HepG2 (cell line): Measurements from ENCODE around the gene HSF4. TPM values are rescaled to one million over a fixed set of nuclear protein-coding genes. Genes with fewer than 3 reads are reported as not detected.

ENCODE experiments used
- CHD4 ChIP-seq: fragments of 200-600 bp; sonication (generic); IDR thresholded peaks from 2 replicates; pipeline ENCODE4 v1.7.0; 2017; ENCODE audit warnings: mild to moderate bottlenecking, low read length, borderline replicate concordance
- FOXA1 ChIP-seq, 2 experiments: fragments of 450-650 bp in 1 of 2; sonication (generic) in 1 of 2; formaldehyde crosslinking in 1 of 2; IDR thresholded peaks; 2 replicates each; pipeline versions ENCODE4 v1.4.0 to v1.6.1; 2016 to 2020; ENCODE audit warnings: missing genetic modification reagents in 1 of 2
- GABPA ChIP-seq, 2 experiments: IDR thresholded peaks; 2 replicates each; pipeline ENCODE4 v1.6.1; 2011 to 2016; ENCODE audit warnings: low read depth in 2 of 2, low read length in 1 of 2, missing biosample characterization in 1 of 2, missing genetic modification characterization in 1 of 2
- GABPB1 ChIP-seq: IDR thresholded peaks from 2 replicates; pipeline ENCODE4 v1.6.1; 2016; ENCODE audit warnings: mild to moderate bottlenecking, missing genetic modification reagents, moderate library complexity, missing compliant biosample characterization
- KDM5A ChIP-seq: fragments of 200-600 bp; sonication (generic); IDR thresholded peaks from 2 replicates; pipeline ENCODE4 v1.7.0; 2018; ENCODE audit warnings: antibody characterized with exemption, mild to moderate bottlenecking, low read length, borderline replicate concordance
- KMT2A ChIP-seq: sonication (generic); formaldehyde crosslinking; IDR thresholded peaks from 2 replicates; pipeline ENCODE4 v1.4.0; 2020; ENCODE audit warnings: missing genetic modification reagents
- MED1 ChIP-seq: sonication (generic); formaldehyde crosslinking; IDR thresholded peaks from 2 replicates; pipeline ENCODE4 v1.4.0; 2020; ENCODE audit warnings: missing genetic modification reagents
- MTF1 ChIP-seq: sonication (generic); formaldehyde crosslinking; IDR thresholded peaks from 2 replicates; pipeline ENCODE4 v1.5.0; 2020; ENCODE audit warnings: missing genetic modification reagents
- RFXAP ChIP-seq: sonication (generic); formaldehyde crosslinking; IDR thresholded peaks from 2 replicates; pipeline ENCODE4 v1.4.0; 2020; ENCODE audit warnings: missing genetic modification reagents, borderline replicate concordance
- RXRB ChIP-seq: IDR thresholded peaks from 2 replicates; pipeline ENCODE4 v1.6.1; 2016; ENCODE audit warnings: borderline replicate concordance, missing genetic modification reagents, missing compliant biosample characterization
- SMC3 ChIP-seq: IDR thresholded peaks from 2 replicates; pipeline ENCODE4 v1.6.1; 2011; ENCODE audit warnings: low read length, improper control_type of control experiment
- ZFX ChIP-seq: sonication (generic); formaldehyde crosslinking; IDR thresholded peaks from 2 replicates; pipeline ENCODE4 v1.4.0; 2020; ENCODE audit warnings: mild to moderate bottlenecking, low read depth, missing genetic modification reagents, moderate library complexity
- ZIK1 ChIP-seq: sonication (generic); formaldehyde crosslinking; IDR thresholded peaks from 2 replicates; pipeline ENCODE4 v1.5.0; 2020; ENCODE audit warnings: mild to moderate bottlenecking, low read depth, missing genetic modification reagents, borderline replicate concordance
- ZNF234 ChIP-seq: sonication (generic); formaldehyde crosslinking; conservative IDR thresholded peaks from 2 replicates; pipeline ENCODE4 v1.5.1; 2020; ENCODE audit warnings: mild to moderate bottlenecking, missing genetic modification reagents
- ZNF263 ChIP-seq: sonication (generic); formaldehyde crosslinking; IDR thresholded peaks from 2 replicates; pipeline ENCODE4 v1.4.0; 2020; ENCODE audit warnings: missing genetic modification reagents
- ZNF275 ChIP-seq: sonication (generic); formaldehyde crosslinking; IDR thresholded peaks from 2 replicates; pipeline ENCODE4 v1.8.0; 2022; ENCODE audit warnings: missing genetic modification reagents, mild to moderate bottlenecking, inconsistent platforms, borderline replicate concordance
- ZNF281 ChIP-seq: sonication (generic); formaldehyde crosslinking; IDR thresholded peaks from 2 replicates; pipeline ENCODE4 v1.4.0; 2020; ENCODE audit warnings: missing genetic modification reagents, borderline replicate concordance
- ZNF558 ChIP-seq: sonication (generic); formaldehyde crosslinking; IDR thresholded peaks from 2 replicates; pipeline ENCODE4 v1.9.0; 2022; ENCODE audit warnings: mild to moderate bottlenecking, missing genetic modification reagents, borderline replicate concordance
- ZNF720 ChIP-seq: sonication (generic); formaldehyde crosslinking; IDR thresholded peaks from 2 replicates; pipeline ENCODE4 v1.4.0; 2020; ENCODE audit warnings: missing genetic modification reagents
- ZNF800 ChIP-seq: sonication (generic); formaldehyde crosslinking; IDR thresholded peaks from 2 replicates; pipeline ENCODE4 v1.4.0; 2020; ENCODE audit warnings: missing genetic modification reagents
- ZNF816 ChIP-seq: sonication (generic); formaldehyde crosslinking; IDR thresholded peaks from 2 replicates; pipeline ENCODE4 v1.8.0; 2022; ENCODE audit warnings: missing genetic modification reagents, mild to moderate bottlenecking, borderline replicate concordance
- ZZZ3 ChIP-seq: sonication (generic); formaldehyde crosslinking; IDR thresholded peaks from 2 replicates; pipeline ENCODE4 v1.4.0; 2020; ENCODE audit warnings: missing genetic modification reagents, mild to moderate bottlenecking, borderline replicate concordance
- polyA plus RNA-seq, 8 experiments: library from polyadenylated mRNA; depleted of rRNA in 3 of 8; stranded (reverse) in 7 of 8; unstranded in 1 of 8; fragments of >200 nt; fragmentation: Illumina TruSeq in 4 of 8; extraction: Trizol in 4 of 8; gene quantifications; 2 replicates each; pipeline versions ENCODE4 v1.2.1 to v1.2.3, GENCODE V29; 2011 to 2016; ENCODE audit warnings: low read depth in 4 of 8, missing spikeins in 1 of 8, mixed read lengths in 1 of 8; ENCODE audit not compliant: insufficient read depth in 1 of 8
- total RNA-seq, 5 experiments: library from RNA; depleted of rRNA; stranded (reverse); fragments of >200 nt; fragmentation: Illumina TruSeq; extraction: Trizol; gene quantifications; 2 replicates each; pipeline ENCODE4 v1.2.3, GENCODE V29; 2016; ENCODE audit warnings: low read depth in 1 of 5

HSF4 gene
- total and polyA plus RNA-seq, 2 of the 13 experiments (the other 11 are each of a cell fraction or from before 2014, with no cell fraction given) = 3.5 to 16.9 TPM

- TF ChIP-seq RFXAP (CRISPR knock-in tag) (no peak), ZIK1 (CRISPR knock-in tag) (no peak), ZNF281 (CRISPR knock-in tag) (no peak), KMT2A (CRISPR knock-in tag) (no peak), ZNF275 (CRISPR knock-in tag) (no peak), RXRB (CRISPR knock-in tag) (no peak; the same call in 1 of the 2 replicates), GABPB1 (CRISPR knock-in tag) (no peak), SMC3 (no peak), FOXA1 (IDR thresholded peaks at IDR 0.05) (no peak), FOXA1 (CRISPR knock-in tag; IDR thresholded peaks at IDR 0.05) (peak; percentile 36; the same call in 1 of the 2 replicates), GABPA (IDR thresholded peaks at IDR 0.05; ENCODE audit: low read depth, low read length) (no peak), GABPA (CRISPR knock-in tag; IDR thresholded peaks at IDR 0.05; ENCODE audit: low read depth) (no peak), MTF1 (CRISPR knock-in tag) (no peak), ZFX (peak; percentile 21; the same call in 1 of the 2 replicates), ZNF234 (CRISPR knock-in tag) (no peak), CHD4 (no peak), ZZZ3 (CRISPR knock-in tag) (no peak), MED1 (CRISPR knock-in tag) (0 out of 2 replicates have a peak, but pooled peaks have one; percentile 24), KDM5A (no peak), ZNF263 (CRISPR knock-in tag) (no peak), ZNF720 (CRISPR knock-in tag) (no peak), ZNF800 (CRISPR knock-in tag) (no peak), ZNF816 (CRISPR knock-in tag) (no peak), ZNF558 (no peak)
Observed at GRCh38 chr16:67116388-67117311, 47.9 kb upstream of the HSF4 start (continued).
